ENCODE results near the gene CEP112.

- TF ChIP-seq ASH2L (IDR thresholded peaks at IDR 0.05; ENCODE audit: borderline replicate concordance, low read depth) = no peak
- no peak for TF ChIP-seq CEBPB (IDR thresholded peaks at IDR 0.05; ENCODE audit: borderline replicate concordance in 1 of 2, low read depth in 2 of 2, low read length in 2 of 2)
- no peak for TF ChIP-seq RAD21 (IDR thresholded peaks at IDR 0.05; ENCODE audit: insufficient read depth, low read depth, low read length)
- TF ChIP-seq EZH2 (IDR thresholded peaks at IDR 0.05; ENCODE audit: borderline replicate concordance, control insufficient read depth, low read depth, low read length) = no peak
- no peak for TF ChIP-seq YY1 (IDR thresholded peaks at IDR 0.05; ENCODE audit: low read depth, low read length)
- TF ChIP-seq CTCF (IDR thresholded peaks at IDR 0.05 in 2 of 3, conservative IDR thresholded peaks at IDR 0.05 in 1 of 3; ENCODE audit: control insufficient read depth in 2 of 3, extremely low read depth in 1 of 3, insufficient read depth in 1 of 3, low read depth in 3 of 3, low read length in 3 of 3) = no peak
- TF ChIP-seq TBL1XR1 (IDR thresholded peaks at IDR 0.05; ENCODE audit: low read depth, low read length) = no peak
- no peak for TF ChIP-seq NBN (IDR thresholded peaks at IDR 0.05)
These were observed 68.8 kb downstream of the CEP112 start for GRCh38 chr17:66123163-66123562.

Measured in GM12878 (cell line).